BE2C (cell line): ENCODE data around the gene ATP2C2.

ENCODE experiments used
- DNase-seq: peaks from one replicate; pipeline ENCODE4 v3.0.0-alpha.2; 2020
- H3K27me3 ChIP-seq: fragments of 250-450 bp; sonication (Bioruptor Pico); 2 replicates; pipeline ENCODE4 v1.5.1; 2020; ENCODE audit warnings: mild to moderate bottlenecking
- H3K36me3 ChIP-seq: fragments of 250-450 bp; sonication (Bioruptor Pico); 2 replicates; pipeline ENCODE4 v1.5.1; 2020; ENCODE audit warnings: mild to moderate bottlenecking
- H3K4me1 ChIP-seq: fragments of 250-450 bp; sonication (Bioruptor Pico); 2 replicates; pipeline ENCODE4 v1.5.1; 2020
- H3K4me3 ChIP-seq: 2 replicates; pipeline ENCODE4 v1.5.1; 2011; ENCODE audit warnings: low read depth, low read length
- H3K9me3 ChIP-seq: fragments of 250-450 bp; sonication (Bioruptor Pico); 2 replicates; pipeline ENCODE4 v1.5.1; 2020
- TF ChIP-seq, protein P1 (sequence below): IDR thresholded peaks from 2 replicates; pipeline ENCODE4 v1.5.1; 2012; ENCODE audit warnings: mild to moderate bottlenecking, low read depth, low read length

ATP2C2 gene

DNA sequence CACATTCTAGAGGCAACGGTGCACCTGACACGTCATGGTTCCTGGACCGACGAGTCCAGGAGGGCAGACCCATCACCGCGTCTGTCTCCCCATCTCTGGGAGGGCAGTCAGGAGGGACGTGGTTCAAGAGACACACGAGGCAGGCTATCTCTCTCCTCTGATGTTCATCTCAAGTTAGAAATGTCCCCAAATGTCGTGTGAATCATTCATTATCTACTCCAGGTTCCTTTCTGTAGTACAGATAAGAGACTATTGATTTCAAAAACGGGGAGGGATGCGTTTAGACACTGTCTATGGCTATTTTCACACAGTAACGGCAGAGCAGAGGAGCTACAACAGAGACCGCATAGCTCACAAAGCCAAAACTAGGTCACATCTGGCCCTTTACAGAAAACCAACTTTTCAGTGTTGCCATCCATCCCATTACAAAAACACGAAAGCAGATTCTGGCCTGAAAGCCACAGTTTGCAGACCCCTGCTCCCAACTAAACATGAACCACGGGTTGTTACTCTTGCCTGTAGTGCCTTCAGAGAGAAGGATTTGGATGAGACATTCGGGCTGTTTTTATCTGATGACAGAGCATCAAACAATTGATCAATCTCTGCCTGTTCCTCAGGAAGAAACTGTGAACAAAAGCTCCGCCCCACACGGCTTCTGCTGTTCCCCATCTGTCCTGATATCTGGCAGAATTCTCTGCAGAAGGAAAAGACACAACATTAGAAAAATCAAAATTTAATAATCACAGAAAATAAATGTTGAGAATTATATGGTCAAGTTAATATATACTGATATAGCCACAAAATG is 129.3 kb downstream of the ATP2C2 start:
- TF ChIP-seq, protein P1, sequence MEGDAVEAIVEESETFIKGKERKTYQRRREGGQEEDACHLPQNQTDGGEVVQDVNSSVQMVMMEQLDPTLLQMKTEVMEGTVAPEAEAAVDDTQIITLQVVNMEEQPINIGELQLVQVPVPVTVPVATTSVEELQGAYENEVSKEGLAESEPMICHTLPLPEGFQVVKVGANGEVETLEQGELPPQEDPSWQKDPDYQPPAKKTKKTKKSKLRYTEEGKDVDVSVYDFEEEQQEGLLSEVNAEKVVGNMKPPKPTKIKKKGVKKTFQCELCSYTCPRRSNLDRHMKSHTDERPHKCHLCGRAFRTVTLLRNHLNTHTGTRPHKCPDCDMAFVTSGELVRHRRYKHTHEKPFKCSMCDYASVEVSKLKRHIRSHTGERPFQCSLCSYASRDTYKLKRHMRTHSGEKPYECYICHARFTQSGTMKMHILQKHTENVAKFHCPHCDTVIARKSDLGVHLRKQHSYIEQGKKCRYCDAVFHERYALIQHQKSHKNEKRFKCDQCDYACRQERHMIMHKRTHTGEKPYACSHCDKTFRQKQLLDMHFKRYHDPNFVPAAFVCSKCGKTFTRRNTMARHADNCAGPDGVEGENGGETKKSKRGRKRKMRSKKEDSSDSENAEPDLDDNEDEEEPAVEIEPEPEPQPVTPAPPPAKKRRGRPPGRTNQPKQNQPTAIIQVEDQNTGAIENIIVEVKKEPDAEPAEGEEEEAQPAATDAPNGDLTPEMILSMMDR, result no peak
- no peaks in the 10 kb centered on the region for H3K9me3 ChIP-seq
- no peak for DNase-seq
- H3K4me3 ChIP-seq, result no peak overlapping the region
- H3K36me3 ChIP-seq, result peaks cover 3% of the 10 kb centered on the region; the same call in 1 of the 2 replicates
- H3K27me3 ChIP-seq, result no peaks in the 10 kb centered on the region
- no peaks in the 10 kb centered on the region; the same call in 1 of the 2 replicates for H3K4me1 ChIP-seq

DNA sequence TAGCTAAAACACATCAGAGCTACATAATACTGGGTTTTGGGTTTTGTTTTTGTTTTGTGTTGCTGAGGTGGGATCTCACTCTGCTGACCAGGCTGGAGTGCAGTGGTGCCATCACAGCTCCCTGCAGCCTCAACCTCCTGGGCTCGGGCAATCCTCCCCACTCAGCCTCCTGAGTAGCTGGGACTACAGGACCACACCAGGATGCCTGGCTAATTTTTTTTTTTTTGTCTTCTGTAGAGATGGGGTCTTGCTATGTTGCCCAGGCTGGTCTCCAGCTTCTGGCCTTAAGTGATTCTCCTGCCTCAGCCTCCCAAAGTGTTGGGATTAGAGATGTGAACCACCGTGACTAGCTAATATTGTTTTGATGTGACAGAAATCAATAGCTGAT is 129.9 kb downstream of the ATP2C2 start:
- TF ChIP-seq, protein P1, result no peak
- no peaks in the 10 kb centered on the region for H3K36me3 ChIP-seq

DNA sequence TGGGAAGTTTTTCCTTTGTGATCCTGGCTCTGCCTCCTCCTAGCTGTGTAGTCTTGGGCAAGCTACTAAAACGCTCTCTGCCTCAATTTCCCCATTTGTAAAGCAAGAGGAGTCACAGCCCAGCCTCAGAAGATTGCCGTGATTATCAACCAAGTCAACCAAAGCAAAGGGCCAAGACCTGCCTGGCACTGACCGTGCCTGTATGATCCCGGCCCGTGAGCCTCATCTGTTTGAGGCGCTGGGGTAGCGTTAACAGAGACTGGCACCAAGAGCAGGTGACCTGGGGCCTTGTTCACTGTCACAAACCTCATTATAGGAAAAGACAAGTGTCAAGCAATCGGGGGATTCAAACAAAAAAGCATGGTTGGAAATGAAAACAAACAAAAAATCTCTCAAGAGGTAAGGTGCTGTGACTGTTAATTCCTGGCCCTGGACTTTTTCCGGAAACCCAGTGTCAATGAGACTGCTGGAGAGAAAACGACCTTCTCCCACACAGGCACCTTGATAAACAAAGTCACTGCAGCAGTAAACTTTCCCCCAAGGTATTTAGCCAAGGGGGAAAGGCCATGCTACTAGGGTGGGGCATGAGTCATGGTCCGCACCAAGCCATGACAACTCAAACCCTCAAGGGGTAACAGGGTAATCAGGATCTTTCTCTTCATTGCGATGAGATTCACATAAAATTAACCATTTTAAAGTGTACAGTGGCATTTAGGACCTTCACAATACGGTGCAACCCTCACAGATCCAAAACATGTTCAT is 130.7 kb downstream of the ATP2C2 start:
- H3K9me3 ChIP-seq, result no peaks in the 10 kb centered on the region
- no peaks in the 10 kb centered on the region for H3K27me3 ChIP-seq
- H3K4me3 ChIP-seq, result no peak overlapping the region
- no peaks in the 10 kb centered on the region; the same call in 1 of the 2 replicates for H3K4me1 ChIP-seq
- H3K36me3 ChIP-seq, result no peaks in the 10 kb centered on the region
- TF ChIP-seq, protein P1, result no peak
- DNase-seq, result no peak

More for the DNA sequence above, 129.9 kb downstream of the ATP2C2 start:
- Histone ChIP-seq H3K27me3 (no peaks in the 10 kb centered on the region), H3K9me3 (no peaks in the 10 kb centered on the region), H3K4me1 (no peaks in the 10 kb centered on the region; the same call in 1 of the 2 replicates), H3K4me3 (no peak overlapping the region)
- no peak for DNase-seq

DNA sequence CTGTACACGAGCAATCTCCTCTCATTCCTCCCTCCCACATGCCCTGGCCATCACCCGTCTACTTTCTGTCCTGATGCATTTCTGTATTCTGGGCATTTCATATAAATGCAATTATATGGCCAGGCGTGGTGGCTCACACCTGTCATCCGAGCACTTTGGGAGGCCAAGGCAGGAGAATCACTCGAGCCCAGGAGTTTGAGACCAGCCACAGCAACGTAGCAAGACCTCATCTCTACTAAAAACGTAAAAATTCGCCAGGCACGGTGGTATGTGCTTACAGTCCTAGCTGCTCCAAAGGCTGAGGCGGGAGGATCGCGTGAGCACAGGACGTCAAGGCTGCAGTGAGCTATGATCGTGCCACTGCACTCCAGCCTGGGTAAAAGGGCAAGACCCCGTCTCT is 131.3 kb downstream of the ATP2C2 start:
- TF ChIP-seq, protein P1, result no peak
- no peaks in the 10 kb centered on the region for H3K36me3 ChIP-seq
- H3K4me3 ChIP-seq, result no peak overlapping the region

DNA sequence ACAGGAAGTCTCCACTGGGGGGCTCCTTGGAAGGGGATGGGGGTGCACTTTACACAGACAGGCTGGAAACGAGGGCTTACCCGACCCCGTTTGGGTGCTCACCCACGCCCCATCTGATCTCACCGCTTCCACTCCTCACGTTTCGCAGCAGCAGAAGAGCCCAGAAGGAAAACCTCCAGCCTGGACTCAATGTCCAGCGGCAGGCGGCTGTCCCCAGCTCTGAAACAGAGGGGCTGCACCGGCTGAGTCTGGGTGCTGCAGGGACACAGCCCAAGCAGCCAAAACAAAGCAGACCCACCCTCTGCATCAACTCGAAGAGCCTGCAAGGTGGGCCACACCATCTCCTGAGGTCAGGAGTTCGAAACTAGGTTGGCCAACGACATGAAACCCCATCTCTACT is 132.2 kb downstream of the ATP2C2 start:
- Histone ChIP-seq H3K4me1 (no peaks in the 10 kb centered on the region; the same call in 1 of the 2 replicates), H3K4me3 (no peak overlapping the region), H3K9me3 (no peaks in the 10 kb centered on the region), H3K36me3 (no peaks in the 10 kb centered on the region), H3K27me3 (no peaks in the 10 kb centered on the region)
- TF ChIP-seq, protein P1, result no peak
- DNase-seq, result no peak

More for the DNA sequence above, 131.3 kb downstream of the ATP2C2 start:
- DNase-seq, result no peak
- no peaks in the 10 kb centered on the region for H3K27me3 ChIP-seq
- H3K9me3 ChIP-seq, result no peaks in the 10 kb centered on the region
- H3K4me1 ChIP-seq, result no peaks in the 10 kb centered on the region; the same call in 1 of the 2 replicates
